Cardiac muscle cell (in vitro differentiated cells and primary cell): ENCODE results near the gene PAX2. TPM values are rescaled to one million over a fixed set of nuclear protein-coding genes. Genes with fewer than 3 reads are reported as not detected.
A peak's percentile ranks its signal among the peaks of the same experiment; 100 is the strongest.

Experiments used
- DNase-seq, 2 donors: peaks; one replicate each; pipeline versions ENCODE4 v3.0.0 to v3.0.0-alpha.2; 2010 to 2017; ENCODE audit warnings: low read depth in 1 of 2, low spot score in 1 of 2
- H3K27ac ChIP-seq: fragments of 200-600 bp; sonication (generic); 2 replicates; pipeline ENCODE4 v1.5.1; 2016
- H3K27me3 ChIP-seq: fragments of 200-600 bp; sonication (generic); 2 replicates; pipeline ENCODE4 v1.6.0; 2016; ENCODE audit warnings: control low read depth
- H3K36me3 ChIP-seq: fragments of 200-600 bp; sonication (generic); 2 replicates; pipeline ENCODE4 v1.5.1; 2016; ENCODE audit warnings: control low read depth
- H3K4me1 ChIP-seq: fragments of 200-600 bp; sonication (generic); 2 replicates; pipeline ENCODE4 v1.8.1; 2017; ENCODE audit warnings: low read depth, mild to moderate bottlenecking, mixed run types
- H3K4me3 ChIP-seq: fragments of 200-600 bp; sonication (generic); 2 replicates; pipeline ENCODE4 v1.5.1; 2016; ENCODE audit warnings: mild to moderate bottlenecking
- H3K9me3 ChIP-seq: fragments of 200-600 bp; sonication (generic); 2 replicates; pipeline ENCODE4 v1.5.1; 2017; ENCODE audit warnings: low read depth, mild to moderate bottlenecking, control low read depth
- CTCF ChIP-seq: IDR thresholded peaks from 2 replicates; pipeline ENCODE4 v1.5.1; 2012; ENCODE audit warnings: low read depth, mild to moderate bottlenecking, low read length
- polyA plus RNA-seq: library from polyadenylated mRNA; unstranded; fragments of >200 nt; fragmentation: Nextera tagmentation; extraction: Ambion mirVana; gene quantifications from 2 replicates; pipeline ENCODE4 v1.2.1, GENCODE V29; 2016
- total RNA-seq: library from RNA; depleted of rRNA; stranded (reverse); fragments of >200 nt; gene quantifications from 2 replicates; pipeline ENCODE4 v1.2.3, GENCODE V29; 2016

Gene PAX2
- total and polyA plus RNA-seq, 2 experiments from 2014 or later: not detected

GRCh38 chr10:100788002-100788903, 42.9 kb downstream of the PAX2 start:
- no peak overlapping the region for H3K27ac ChIP-seq
- no peaks in the 10 kb centered on the region for H3K36me3 ChIP-seq
- H3K9me3 ChIP-seq: no peaks in the 10 kb centered on the region
- DNase-seq: no peak
- TF ChIP-seq CTCF: no peak
- H3K4me3 ChIP-seq: no peak overlapping the region
- H3K27me3 ChIP-seq: peaks cover 17% of the 10 kb centered on the region
- peaks cover 7% of the 10 kb centered on the region for H3K4me1 ChIP-seq

- no peak overlapping the region for H3K27ac ChIP-seq
- peaks cover 6% of the 10 kb centered on the region for H3K27me3 ChIP-seq
- peaks cover 7% of the 10 kb centered on the region for H3K4me1 ChIP-seq
Measured at GRCh38 chr10:100790761-100791208, 45.4 kb downstream of the PAX2 start.

GRCh38 chr10:100791369-100792058, 46.1 kb downstream of the PAX2 start:
- peaks cover 7% of the 10 kb centered on the region for H3K4me1 ChIP-seq
- no peaks in the 10 kb centered on the region for H3K9me3 ChIP-seq
- peaks cover 4% of the 10 kb centered on the region for H3K27me3 ChIP-seq
- no peaks in the 10 kb centered on the region for H3K36me3 ChIP-seq
- no peak overlapping the region for H3K4me3 ChIP-seq
- no peak for TF ChIP-seq CTCF
- DNase-seq: peak in 1 of 2 donors; percentile 9
- H3K27ac ChIP-seq: no peak overlapping the region

More at GRCh38 chr10:100790761-100791208, 45.4 kb downstream of the PAX2 start:
- peak in 1 of 2 donors; percentile 48 for DNase-seq
- H3K4me3 ChIP-seq: no peak overlapping the region
- no peaks in the 10 kb centered on the region for H3K9me3 ChIP-seq
- no peaks in the 10 kb centered on the region for H3K36me3 ChIP-seq
- no peak for TF ChIP-seq CTCF

GRCh38 chr10:100792574-100792973, 47.2 kb downstream of the PAX2 start:
- DNase-seq: no peak
- Histone ChIP-seq H3K4me1 (peaks cover 7% of the 10 kb centered on the region), H3K27me3 (peaks cover 4% of the 10 kb centered on the region), H3K27ac (no peak overlapping the region), H3K36me3 (no peaks in the 10 kb centered on the region), H3K9me3 (no peaks in the 10 kb centered on the region), H3K4me3 (no peak overlapping the region)
- no peak for TF ChIP-seq CTCF

- no peak overlapping the region for H3K27ac ChIP-seq
- no peaks in the 10 kb centered on the region for H3K9me3 ChIP-seq
- no peak overlapping the region for H3K4me3 ChIP-seq
- H3K27me3 ChIP-seq: peaks cover 4% of the 10 kb centered on the region
- TF ChIP-seq CTCF: no peak
- DNase-seq: peak in 1 of 2 donors; percentile 6
- no peaks in the 10 kb centered on the region for H3K36me3 ChIP-seq
- H3K4me1 ChIP-seq: peaks cover 7% of the 10 kb centered on the region
Measured at GRCh38 chr10:100793055-100793454, 47.7 kb downstream of the PAX2 start.
